ENCODE results near the gene HSF5.
"Not testable (repeated sequence)": the region's sequence is repeated elsewhere in the genome, so short reads cannot be mapped to it uniquely, and the experiment has no call there.

HSF5 gene

DNA sequence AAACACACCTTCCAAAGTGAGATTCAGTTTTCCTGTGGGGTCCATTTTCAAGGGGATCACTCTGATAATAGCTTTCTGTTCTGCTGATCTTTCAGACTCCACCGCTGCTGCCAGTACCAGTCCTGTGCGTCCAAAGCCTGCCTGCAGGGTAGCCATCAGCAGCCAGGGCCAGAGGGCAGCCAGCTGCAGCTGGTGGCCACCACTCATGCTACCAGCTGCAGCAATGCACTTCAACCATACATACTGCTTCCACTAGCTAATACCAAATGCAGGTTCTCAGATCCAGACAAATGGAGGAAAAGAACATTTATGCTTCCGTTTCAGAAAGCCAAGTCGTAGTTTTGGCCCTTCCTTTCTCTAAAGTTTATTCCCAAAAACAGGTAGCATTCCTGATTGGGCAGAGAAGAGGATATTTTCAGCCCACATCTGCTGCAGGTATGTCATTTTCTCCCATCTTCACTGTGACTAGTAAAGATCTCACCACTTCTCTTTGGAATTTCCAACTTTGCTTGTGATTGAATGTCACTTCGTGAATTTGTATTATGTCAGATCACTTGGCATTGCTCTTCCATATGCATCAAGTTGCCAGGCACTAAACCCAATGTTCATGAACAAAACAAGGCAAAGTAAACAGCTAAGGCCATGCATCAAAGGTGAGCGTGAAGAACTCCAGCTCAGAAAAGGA, 72.7 kb downstream of the HSF5 start:
- no peak for DNase-seq (ENCODE audit: extremely low read depth in 1 of 2, low read depth in 1 of 2)

DNA sequence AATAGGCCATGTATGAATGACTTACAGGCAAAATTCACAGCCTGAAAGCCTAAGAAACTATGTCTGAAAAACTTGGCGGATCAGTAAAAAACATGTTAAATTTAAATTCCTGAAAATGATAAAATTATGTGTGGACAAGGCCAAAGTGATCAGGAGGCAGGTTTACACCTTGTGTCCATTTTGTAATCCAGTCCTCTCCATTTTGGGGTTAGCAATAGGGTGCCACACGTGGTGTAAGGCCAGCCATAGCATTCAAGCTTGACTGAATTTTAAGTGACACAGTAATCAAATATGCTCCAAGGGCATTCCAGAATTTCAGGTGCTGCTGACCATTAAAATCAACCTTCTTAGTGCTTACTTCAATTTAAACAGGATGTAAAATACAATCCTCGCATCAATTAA, 73.6 kb downstream of the HSF5 start:
- no peak for DNase-seq (ENCODE audit: extremely low read depth in 1 of 2, low read depth in 1 of 2)

- DNase-seq (ENCODE audit: extremely low read depth in 1 of 2, low read depth in 1 of 2): no peak
Measured at GRCh38 chr17:58413684-58414083, 74.5 kb downstream of the HSF5 start.

DNA sequence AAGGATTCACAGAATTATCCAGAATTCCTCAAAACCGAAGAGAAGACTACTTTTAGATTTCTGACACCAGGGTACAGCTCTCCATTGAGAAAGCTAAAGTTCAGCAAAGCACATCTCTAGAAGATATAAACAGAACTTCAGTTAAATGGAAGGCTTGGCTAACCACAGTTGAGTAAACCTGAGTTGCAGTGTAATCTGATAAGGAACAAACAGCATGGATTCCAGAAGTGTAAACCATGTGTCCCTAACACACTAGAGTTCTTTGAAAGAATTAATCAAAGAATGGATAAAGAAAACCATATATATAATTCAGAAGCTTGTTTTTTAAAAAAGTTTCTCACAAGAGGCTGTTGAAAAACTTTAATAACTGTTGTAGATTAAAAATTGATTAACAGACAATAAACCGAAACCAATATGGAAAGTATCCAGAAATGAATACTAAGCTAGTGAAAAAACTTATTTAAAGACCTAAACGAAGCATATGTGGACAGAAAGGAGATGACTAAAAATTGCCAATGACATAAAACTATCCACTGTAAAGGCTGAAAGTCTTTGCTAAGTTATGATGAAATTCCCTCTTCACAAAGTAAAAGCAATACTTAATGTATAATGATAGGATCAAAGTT, 75.1 kb downstream of the HSF5 start:
- DNase-seq (ENCODE audit: extremely low read depth in 1 of 2, low read depth in 1 of 2): no peak

- DNase-seq (ENCODE audit: extremely low read depth in 1 of 2, low read depth in 1 of 2): no peak
Measured at GRCh38 chr17:58412064-58412703, 76.0 kb downstream of the HSF5 start.

GRCh38 chr17:58411408-58411894, 76.8 kb downstream of the HSF5 start:
- no peak for DNase-seq (ENCODE audit: extremely low read depth in 1 of 2, low read depth in 1 of 2)

DNA sequence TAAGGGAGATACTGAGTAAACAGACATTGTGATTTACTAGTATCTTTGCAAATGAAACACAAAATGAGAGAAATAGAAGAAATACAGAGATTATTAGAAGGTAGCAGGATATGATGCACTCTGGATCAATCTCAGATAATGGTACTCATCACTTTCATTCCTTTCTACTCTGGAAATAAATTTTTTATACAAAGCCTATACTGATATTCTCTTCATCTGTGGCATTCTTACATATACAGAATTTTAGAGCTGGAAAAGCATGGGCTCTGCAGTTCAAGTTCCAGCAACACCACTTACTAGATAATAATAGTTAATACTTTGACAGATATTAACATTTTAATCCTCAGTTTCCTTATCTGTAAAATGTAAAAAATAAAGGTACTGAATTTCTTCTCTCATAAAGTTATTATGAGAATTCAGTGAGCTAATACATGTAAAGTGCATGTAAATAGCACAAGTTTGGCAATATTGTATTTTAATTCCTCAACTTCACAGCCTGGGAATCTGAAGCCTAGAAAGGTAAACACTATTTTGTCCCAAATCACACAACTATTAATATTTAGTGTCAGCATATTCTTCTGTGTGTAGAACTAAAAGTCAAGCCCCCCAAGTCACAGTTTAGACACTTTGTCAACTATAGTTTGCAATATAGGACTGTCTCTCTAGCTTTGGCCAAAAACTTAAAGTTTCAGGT, 77.3 kb downstream of the HSF5 start:
- DNase-seq (ENCODE audit: extremely low read depth in 1 of 2, low read depth in 1 of 2): no peak

DNA sequence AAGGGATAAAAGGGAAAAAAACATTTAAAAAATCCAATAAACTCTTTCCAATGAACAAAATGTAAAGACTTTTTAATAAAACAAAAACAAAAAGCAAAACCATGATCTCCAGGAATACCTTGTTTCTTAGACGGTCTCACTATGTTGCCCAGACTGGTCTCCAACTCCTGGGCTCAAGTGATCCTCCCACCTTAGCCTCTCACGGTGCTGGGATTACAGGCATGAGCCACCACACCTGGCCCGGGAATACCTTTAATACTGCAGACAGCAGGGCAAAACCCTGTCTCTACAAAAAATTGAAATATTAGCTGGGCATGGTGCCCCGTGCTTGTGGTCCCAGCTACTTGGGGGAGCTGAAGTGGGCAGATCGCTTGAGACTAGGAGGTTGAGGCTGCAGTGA, 78.8 kb downstream of the HSF5 start:
- no peak for DNase-seq (ENCODE audit: extremely low read depth in 1 of 2, low read depth in 1 of 2)

DNA sequence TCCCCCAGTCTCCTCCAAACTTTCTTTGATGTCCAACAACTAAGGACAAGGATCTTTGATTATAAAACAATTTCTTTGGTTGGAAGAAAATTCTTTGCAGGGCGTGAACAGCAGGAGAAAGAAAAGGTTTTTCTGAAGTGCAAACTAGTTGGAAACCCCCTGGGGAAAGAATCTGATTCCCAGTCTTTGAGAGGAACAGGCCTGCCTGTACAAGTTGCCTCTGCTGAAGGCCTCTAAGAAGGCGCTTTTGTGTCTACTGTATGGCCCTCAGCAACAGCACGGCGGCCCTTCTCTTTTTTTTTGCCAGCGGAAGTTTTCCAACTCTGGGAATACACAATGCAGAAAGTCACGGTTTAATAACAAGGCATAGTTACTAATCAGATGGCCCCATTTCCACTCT, 84.9 kb downstream of the HSF5 start:
- no peak for DNase-seq (ENCODE audit: extremely low read depth in 1 of 2, low read depth in 1 of 2)

DNA sequence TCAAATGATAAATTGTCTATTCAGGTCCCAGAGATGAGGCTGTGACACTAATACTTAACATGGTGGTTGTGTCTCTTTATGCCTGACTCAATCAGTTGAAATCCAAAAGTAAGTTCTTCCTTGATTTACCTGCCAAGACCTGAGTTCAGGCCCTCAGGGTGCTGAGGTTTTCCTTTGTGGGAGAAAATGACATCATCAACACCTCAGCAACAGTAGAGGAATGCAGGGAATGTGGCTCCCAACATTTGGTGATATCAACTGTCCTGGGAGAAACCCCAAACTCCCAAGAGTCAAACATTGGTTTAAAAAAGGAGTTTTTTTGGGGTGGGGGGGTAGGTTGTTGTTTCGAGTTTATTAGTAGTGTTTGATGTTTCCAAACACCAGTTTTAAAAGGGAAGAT, 85.5 kb downstream of the HSF5 start:
- no peak for DNase-seq (ENCODE audit: extremely low read depth in 1 of 2, low read depth in 1 of 2)

GRCh38 chr17:58402047-58402446, 86.2 kb downstream of the HSF5 start:
- peak in 1 of 2 donors; percentile 23 for DNase-seq (ENCODE audit: extremely low read depth in 1 of 2, low read depth in 1 of 2)

- DNase-seq (ENCODE audit: extremely low read depth in 1 of 2, low read depth in 1 of 2): no peak
Measured at GRCh38 chr17:58401287-58401686, 86.9 kb downstream of the HSF5 start.

GRCh38 chr17:58400826-58401225, 87.4 kb downstream of the HSF5 start:
- no peak for DNase-seq (ENCODE audit: extremely low read depth in 1 of 2, low read depth in 1 of 2)

- DNase-seq (ENCODE audit: extremely low read depth in 1 of 2, low read depth in 1 of 2): no peak
Measured at GRCh38 chr17:58399974-58400373, 88.2 kb downstream of the HSF5 start.

- DNase-seq (ENCODE audit: extremely low read depth in 1 of 2, low read depth in 1 of 2): no peak
Measured at GRCh38 chr17:58398574-58399266, 89.5 kb downstream of the HSF5 start.

DNA sequence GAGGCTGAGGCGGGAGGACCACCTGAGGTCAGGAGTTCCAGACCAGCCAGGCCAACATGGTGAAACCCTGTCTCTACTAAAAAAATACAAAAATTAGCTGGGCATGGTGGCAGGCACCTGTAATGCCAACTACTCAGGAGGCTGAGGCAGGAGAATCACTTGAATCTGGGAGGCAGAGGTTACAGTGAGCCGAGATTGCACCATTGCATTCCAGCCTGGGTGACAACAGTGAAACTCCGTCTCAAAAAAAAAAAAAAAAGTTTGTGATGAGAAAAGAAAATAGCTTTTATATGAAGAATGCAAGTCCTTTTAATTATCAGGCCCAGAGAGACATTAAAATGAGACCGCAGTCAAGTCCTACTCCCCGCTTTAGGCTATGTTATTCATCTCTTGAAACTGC, 90.8 kb downstream of the HSF5 start:
- DNase-seq (ENCODE audit: extremely low read depth in 1 of 2, low read depth in 1 of 2): not testable (repeated sequence)

GRCh38 chr17:58396173-58396572, 92.0 kb downstream of the HSF5 start:
- no peak for DNase-seq (ENCODE audit: extremely low read depth in 1 of 2, low read depth in 1 of 2)

DNA sequence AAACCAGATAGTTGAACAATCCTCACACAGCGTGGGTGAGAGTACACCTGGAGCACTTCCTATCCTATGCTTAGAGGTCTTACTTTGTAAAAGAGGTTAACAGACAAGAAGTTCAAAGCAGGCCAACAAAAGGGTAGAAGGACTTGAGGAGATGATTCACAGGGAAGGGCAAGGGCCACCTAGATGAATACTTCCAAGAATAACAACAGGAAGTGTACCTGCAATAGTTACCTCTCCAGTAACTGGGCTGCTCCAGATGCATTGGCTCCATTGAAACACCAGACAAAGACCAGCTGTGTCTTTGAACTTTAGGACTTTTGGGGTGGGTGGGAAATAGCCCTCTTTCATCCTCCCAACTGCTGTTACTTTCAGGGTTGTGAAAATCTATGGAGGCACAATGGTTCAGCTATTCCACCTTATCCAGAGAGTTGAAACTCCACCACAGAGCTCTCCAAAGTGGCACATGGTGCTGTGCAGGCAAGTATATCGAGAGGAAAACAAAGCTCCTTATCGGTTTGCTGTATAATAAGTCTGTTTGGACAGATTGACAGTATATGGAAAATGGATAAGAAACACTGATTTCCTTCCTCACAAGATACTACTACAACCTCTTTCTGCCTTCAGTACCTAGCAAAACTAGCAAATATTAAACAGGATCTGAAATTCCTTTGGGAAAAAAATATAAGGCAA, 93.5 kb downstream of the HSF5 start:
- no peak for DNase-seq (ENCODE audit: extremely low read depth in 1 of 2, low read depth in 1 of 2)

GRCh38 chr17:58391302-58391984, 96.8 kb downstream of the HSF5 start:
- no peak for DNase-seq (ENCODE audit: extremely low read depth in 1 of 2, low read depth in 1 of 2)

DNA sequence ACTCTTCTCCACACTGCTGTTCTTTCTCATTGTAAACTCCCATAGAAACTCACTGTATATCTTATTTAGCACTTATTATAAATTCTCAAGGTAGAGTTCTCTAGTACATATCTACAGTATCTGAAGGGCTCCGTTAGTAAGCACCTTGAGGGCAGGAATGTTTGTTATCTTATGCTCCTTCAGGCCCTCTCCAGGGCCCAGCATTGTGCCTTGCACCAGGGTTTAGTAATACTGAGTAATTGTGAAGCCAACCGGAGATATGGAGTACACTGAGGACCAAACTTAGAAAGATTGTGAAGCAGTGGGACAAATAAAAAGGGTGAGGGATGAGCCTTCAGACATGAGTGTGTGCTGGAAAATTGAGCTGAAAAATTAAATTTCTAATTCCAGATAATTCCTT, 97.3 kb downstream of the HSF5 start:
- no peak for DNase-seq (ENCODE audit: extremely low read depth in 1 of 2, low read depth in 1 of 2)
